CD4-positive, alpha-beta T cell (primary cell): ENCODE data around the gene SBNO2. TPM values are rescaled to one million over a fixed set of nuclear protein-coding genes. Genes with fewer than 3 reads are reported as not detected.

Source experiments
- ATAC-seq: fragments of 200-7000 bp; cut with Tn5 transposase; one replicate; pipeline ENCODE4 v1.10.0; 2022; ENCODE audit warnings: mild to moderate bottlenecking; ENCODE audit not compliant: poor library complexity
- CTCF ChIA-PET: fragments of 350-600 bp; sonication (Branson Sonifier 250); formaldehyde crosslinking; loops from one replicate; lab custom pipeline; 2021; ENCODE audit warnings: antibody characterized with exemption, inconsistent platforms; lab: Charles Lee
- POLR2A ChIA-PET: fragments of 350-600 bp; sonication (Branson Sonifier 250); formaldehyde crosslinking; loops from one replicate; lab custom pipeline; 2021; ENCODE audit warnings: antibody characterized with exemption, inconsistent platforms; lab: Charles Lee
- DNase-seq, 14 experiments: peaks; one replicate each; pipeline ENCODE4 v3.0.0-alpha.2; 2013 to 2020; ENCODE audit warnings: mixed read lengths in 2 of 14
- H3K27ac ChIP-seq, 2 donors: one replicate each; pipeline versions ENCODE4 v1.5.1 to v1.7.0; 2013; ENCODE audit warnings: low read length in 2 of 2, low read depth in 1 of 2, mild to moderate bottlenecking in 1 of 2
- H3K27me3 ChIP-seq, 2 experiments: 1 replicate in 1 of 2; 2 replicates in 1 of 2; pipeline versions ENCODE4 v1.6.1 to v1.7.0; 2013; ENCODE audit warnings: low read length in 2 of 2, control low read depth in 1 of 2, mild to moderate bottlenecking in 1 of 2, moderate library complexity in 1 of 2; ENCODE audit not compliant: insufficient read depth in 2 of 2, control insufficient read depth in 1 of 2
- H3K36me3 ChIP-seq: one replicate; pipeline ENCODE4 v1.6.1; 2013; ENCODE audit warnings: low read length, control low read depth; ENCODE audit not compliant: insufficient read depth
- H3K4me1 ChIP-seq: one replicate; pipeline ENCODE4 v1.6.1; 2013; ENCODE audit warnings: low read length, control low read depth; ENCODE audit not compliant: insufficient read depth
- H3K4me3 ChIP-seq: one replicate; pipeline ENCODE4 v1.5.1; 2013; ENCODE audit warnings: mild to moderate bottlenecking, low read length, moderate library complexity
- H3K9me3 ChIP-seq, 2 experiments: 1 replicate in 1 of 2; 2 replicates in 1 of 2; pipeline versions ENCODE4 v1.6.1 to v1.7.0; 2013; ENCODE audit warnings: low read length in 2 of 2, mild to moderate bottlenecking in 2 of 2, control low read depth in 1 of 2, moderate library complexity in 1 of 2; ENCODE audit not compliant: control insufficient read depth in 1 of 2, insufficient read depth in 1 of 2
- H3K27ac Mint-ChIP-seq: one replicate; pipeline ENCODE4 v1.8.0; 2020; ENCODE audit warnings: mixed read lengths
- H3K27me3 Mint-ChIP-seq: one replicate; pipeline ENCODE4 v1.8.0; 2021; ENCODE audit warnings: mixed read lengths
- H3K36me3 Mint-ChIP-seq: one replicate; pipeline ENCODE4 v1.8.0; 2021; ENCODE audit warnings: low read depth, mixed read lengths
- H3K4me1 Mint-ChIP-seq: one replicate; pipeline ENCODE4 v1.8.0; 2021; ENCODE audit warnings: low read depth, mixed read lengths
- H3K4me3 Mint-ChIP-seq: one replicate; pipeline ENCODE4 v1.8.0; 2020; ENCODE audit warnings: mild to moderate bottlenecking, mixed read lengths
- H3K9me3 Mint-ChIP-seq: one replicate; pipeline ENCODE4 v1.8.0; 2020; ENCODE audit warnings: mixed read lengths
- CTCF ChIP-seq: fragments of 200-600 bp; IDR thresholded peaks from one replicate; pipeline ENCODE4 v1.8.0; 2022; ENCODE audit warnings: antibody characterized with exemption, mild to moderate bottlenecking
- intact Hi-C, 2 experiments: fragments of 100-400 bp; cut with DNase I in 1 of 2; cut with micrococcal nuclease in 1 of 2; formaldehyde crosslinking; loops; one replicate each; pipeline versions ENCODE4 v1.15.1 to v1.9.0; 2023 to 2025; cut with DNase I, micrococcal nuclease
- total RNA-seq, 174 experiments: library from RNA in 2 of 174; stranded (reverse) in 2 of 174; gene quantifications; one replicate each; pipeline ENCODE4 v1.2.3 and lab custom pipeline; 2021 to 2026

SBNO2 gene
- total RNA-seq, 2 experiments from 2014 or later = 126 to 137 TPM

GRCh38 chr19:1080360-1081161 is 93.5 kb downstream of the SBNO2 start:
- Histone ChIP-seq H3K9me3 (no peaks in the 10 kb centered on the region), H3K4me3 (peak overlapping the region; percentile 86), H3K4me1 (peaks cover 89% of the 10 kb centered on the region), H3K27ac (peak overlapping the region; percentile 22 to 56), H3K36me3 (peaks cover 78% of the 10 kb centered on the region), H3K27me3 (no peaks in the 10 kb centered on the region)
- H3K27me3 Mint-ChIP-seq = peaks cover 4% of the 10 kb centered on the region
- no peak for TF ChIP-seq CTCF
- ChIA-PET CTCF (interaction anchor here (1.0 to 3.8 kb wide), 7 partner anchors 7 to 164 kb away, joined by 3 to 24 read pairs (median 6); no protein-coding TSS in a partner anchor), POLR2A (interaction anchor here (1.0 to 21.0 kb wide), 10 partner anchors 2 to 78 kb away, joined by 4 to 1253 read pairs (median 8); partner anchors contain the start of genes ABCA7, ARHGAP45, CNN2 and GPX4)
- H3K27ac Mint-ChIP-seq = peak overlapping the region; percentile 98
- peaks cover 89% of the 10 kb centered on the region for H3K36me3 Mint-ChIP-seq
- H3K4me3 Mint-ChIP-seq = peak overlapping the region; percentile 60
- peak in 3 of 14 experiments; percentile 10 to 55 (median 33) for DNase-seq
- intact Hi-C loops = no loop called here
- no peak for ATAC-seq
- peaks cover 53% of the 10 kb centered on the region for H3K4me1 Mint-ChIP-seq
- no peaks in the 10 kb centered on the region for H3K9me3 Mint-ChIP-seq

- H3K27me3 Mint-ChIP-seq = peaks cover 4% of the 10 kb centered on the region
- ATAC-seq = no peak
Measured at GRCh38 chr19:1079566-1080111, 94.4 kb downstream of the SBNO2 start.

More at GRCh38 chr19:1079566-1080111, 94.4 kb downstream of the SBNO2 start:
- Histone ChIP-seq H3K9me3 (no peaks in the 10 kb centered on the region), H3K27me3 (no peaks in the 10 kb centered on the region), H3K36me3 (peaks cover 77% of the 10 kb centered on the region), H3K27ac (peak overlapping the region; percentile 9 to 56), H3K4me1 (peaks cover 90% of the 10 kb centered on the region), H3K4me3 (peak overlapping the region; percentile 86)
- Mint-ChIP-seq H3K4me1 (peaks cover 49% of the 10 kb centered on the region), H3K27ac (peak overlapping the region; percentile 98), H3K9me3 (no peaks in the 10 kb centered on the region), H3K4me3 (peak overlapping the region; percentile 98), H3K36me3 (peaks cover 85% of the 10 kb centered on the region)
- peak in 11 of 14 experiments; percentile 44 to 83 (median 72) for DNase-seq
- ChIA-PET CTCF (interaction anchor here (0.7 to 3.8 kb wide), 5 partner anchors 8 to 23 kb away, joined by 3 to 24 read pairs (median 4); no protein-coding TSS in a partner anchor), POLR2A (interaction anchor here (1.3 to 21.0 kb wide), 7 partner anchors 3 to 58 kb away, joined by 4 to 1253 read pairs (median 154); partner anchors contain the start of genes ABCA7, ARHGAP45, CNN2 and RNU6-2)
- intact Hi-C loops = loop anchor here in 1 of 2 experiments (5.0 kb wide), 1 partner anchor 173 kb away; no protein-coding TSS in a partner anchor
- TF ChIP-seq CTCF = no peak
